H9 (cell line): ENCODE results near the gene DUSP15. TPM values are rescaled to one million over a fixed set of nuclear protein-coding genes. Genes with fewer than 3 reads are reported as not detected.
A peak's percentile ranks its signal among the peaks of the same experiment; 100 is the strongest.

Experiments
- DNase-seq: peaks from one replicate; pipeline ENCODE4 v3.0.0-alpha.2; 2017
- H2AFZ ChIP-seq: one replicate; pipeline ENCODE4 v1.6.1; 2013; ENCODE audit warnings: mild to moderate bottlenecking, low read length, control low read depth, moderate library complexity
- H2AK5ac ChIP-seq: 2 replicates; pipeline ENCODE4 v1.6.1; 2013; ENCODE audit warnings: low read length, control low read depth, mixed read lengths; ENCODE audit not compliant: insufficient read length
- H2BK120ac ChIP-seq: one replicate; pipeline ENCODE4 v1.6.1; 2013; ENCODE audit warnings: low read depth, mild to moderate bottlenecking, low read length, control low read depth, inconsistent platforms; ENCODE audit not compliant: poor library complexity, severe bottlenecking
- H2BK12ac ChIP-seq: 2 replicates; pipeline ENCODE4 v1.6.1; 2013; ENCODE audit warnings: low read length, control low read depth, mixed read lengths, low read depth; ENCODE audit not compliant: insufficient read length
- H2BK15ac ChIP-seq: 2 replicates; pipeline ENCODE4 v1.6.1; 2013; ENCODE audit warnings: low read depth, low read length, control low read depth
- H2BK20ac ChIP-seq: one replicate; pipeline ENCODE4 v1.6.1; 2013; ENCODE audit warnings: low read depth, mild to moderate bottlenecking, low read length, control low read depth, inconsistent platforms; ENCODE audit not compliant: poor library complexity, severe bottlenecking
- H2BK5ac ChIP-seq: 2 replicates; pipeline ENCODE4 v1.6.1; 2013; ENCODE audit warnings: low read length, control low read depth, mixed read lengths; ENCODE audit not compliant: insufficient read length
- H3K14ac ChIP-seq: 2 replicates; pipeline ENCODE4 v1.6.1; 2013; ENCODE audit warnings: low read length, control low read depth; ENCODE audit not compliant: insufficient read depth
- H3K18ac ChIP-seq: 2 replicates; pipeline ENCODE4 v1.6.1; 2013; ENCODE audit warnings: low read depth, mild to moderate bottlenecking, mixed read lengths, low read length, control low read depth; ENCODE audit not compliant: insufficient read length
- H3K23ac ChIP-seq: 2 replicates; pipeline ENCODE4 v1.6.1; 2013; ENCODE audit warnings: low read length, control low read depth, mixed read lengths, low read depth; ENCODE audit not compliant: insufficient read length
- H3K23me2 ChIP-seq: 2 replicates; pipeline ENCODE4 v1.6.1; 2013; ENCODE audit warnings: low read depth, mild to moderate bottlenecking, mixed read lengths, low read length, control low read depth; ENCODE audit not compliant: insufficient read length, poor library complexity, severe bottlenecking
- H3K27ac ChIP-seq: 2 replicates; pipeline ENCODE4 v1.5.1; 2013; ENCODE audit warnings: low read length, control low read depth, mixed read lengths, low read depth; ENCODE audit not compliant: insufficient read length
- H3K27me3 ChIP-seq: 2 replicates; pipeline ENCODE4 v1.6.1; 2013; ENCODE audit warnings: low read length, control low read depth, inconsistent platforms; ENCODE audit not compliant: insufficient read depth
- H3K4ac ChIP-seq: 2 replicates; pipeline ENCODE4 v1.6.1; 2013; ENCODE audit warnings: low read depth, mild to moderate bottlenecking, control low read depth, inconsistent platforms, low read length, moderate library complexity
- H3K4me1 ChIP-seq: 2 replicates; pipeline ENCODE4 v1.6.1; 2013; ENCODE audit warnings: low read length, control low read depth, inconsistent platforms; ENCODE audit not compliant: insufficient read depth
- H3K4me2 ChIP-seq: 2 replicates; pipeline ENCODE4 v1.6.1; 2013; ENCODE audit warnings: low read length, control low read depth, mixed read lengths; ENCODE audit not compliant: insufficient read length, insufficient read depth
- H3K56ac ChIP-seq: 2 replicates; pipeline ENCODE4 v1.6.1; 2013; ENCODE audit warnings: low read depth, mild to moderate bottlenecking, mixed read lengths, low read length, control low read depth; ENCODE audit not compliant: insufficient read length
- H3K79me1 ChIP-seq: 2 replicates; pipeline ENCODE4 v1.6.1; 2013; ENCODE audit warnings: low read depth, mild to moderate bottlenecking, moderate library complexity, low read length, control low read depth, inconsistent platforms; ENCODE audit not compliant: insufficient read depth, poor library complexity, severe bottlenecking
- H3K79me2 ChIP-seq: 2 replicates; pipeline ENCODE4 v1.6.1; 2013; ENCODE audit warnings: low read length, control low read depth, inconsistent platforms; ENCODE audit not compliant: insufficient read depth
- H3K9ac ChIP-seq: 2 replicates; pipeline ENCODE4 v1.6.1; 2013; ENCODE audit warnings: low read length, control low read depth, mixed read lengths; ENCODE audit not compliant: insufficient read length; ENCODE audit errors: extremely low read depth
- H3K9me3 ChIP-seq: one replicate; pipeline ENCODE4 v1.6.1; 2013; ENCODE audit warnings: low read depth, low read length, inconsistent platforms; ENCODE audit not compliant: control insufficient read depth
- H3T11ph ChIP-seq: one replicate; pipeline ENCODE4 v1.6.1; 2013; ENCODE audit warnings: mild to moderate bottlenecking, low read length, control low read depth, inconsistent platforms
- H4K20me1 ChIP-seq: one replicate; pipeline ENCODE4 v1.6.1; 2013; ENCODE audit not compliant: control insufficient read depth, insufficient read length, insufficient read depth
- H4K5ac ChIP-seq: 2 replicates; pipeline ENCODE4 v1.6.1; 2013; ENCODE audit warnings: low read depth, mild to moderate bottlenecking, mixed read lengths, low read length, control low read depth; ENCODE audit not compliant: insufficient read length
- H4K8ac ChIP-seq: replicated peaks from 2 replicates; pipeline ENCODE4 v1.6.1; 2013; ENCODE audit warnings: low read length, control low read depth, mixed read lengths, low read depth; ENCODE audit not compliant: insufficient read length
- H4K91ac ChIP-seq: 2 replicates; pipeline ENCODE4 v1.6.1; 2013; ENCODE audit warnings: low read depth, mild to moderate bottlenecking, moderate library complexity, mixed read lengths, low read length, control low read depth; ENCODE audit not compliant: insufficient read length
- H3K27ac Mint-ChIP-seq, 3 experiments: 2 replicates in 2 of 3; 3 replicates in 1 of 3; pipeline ENCODE4 v1.8.0; 2020 to 2021; ENCODE audit warnings: mixed read lengths in 3 of 3, mild to moderate bottlenecking in 1 of 3, moderate library complexity in 1 of 3
- H3K27me3 Mint-ChIP-seq: 2 replicates; pipeline ENCODE4 v1.8.0; 2021; ENCODE audit warnings: low read depth, mild to moderate bottlenecking, moderate library complexity, mixed read lengths
- H3K36me3 Mint-ChIP-seq, 3 experiments: 2 replicates in 2 of 3; 3 replicates in 1 of 3; pipeline ENCODE4 v1.8.0; 2020 to 2021; ENCODE audit warnings: low read depth in 3 of 3, mixed read lengths in 3 of 3; ENCODE audit not compliant: insufficient read depth in 1 of 3
- H3K4me1 Mint-ChIP-seq, 2 experiments: 2 replicates each; pipeline ENCODE4 v1.8.0; 2020; ENCODE audit warnings: mixed read lengths in 2 of 2
- H3K4me3 Mint-ChIP-seq, 2 experiments: 2 replicates in 1 of 2; 3 replicates in 1 of 2; pipeline ENCODE4 v1.8.0; 2020 to 2021; ENCODE audit warnings: mild to moderate bottlenecking in 2 of 2, mixed read lengths in 2 of 2, moderate library complexity in 1 of 2
- H3K9me3 Mint-ChIP-seq, 2 experiments: 2 replicates in 1 of 2; 3 replicates in 1 of 2; pipeline ENCODE4 v1.8.0; 2020; ENCODE audit warnings: mild to moderate bottlenecking in 2 of 2, mixed read lengths in 2 of 2, moderate library complexity in 1 of 2
- CTCF ChIP-seq: fragments of 200-600 bp; sonication (generic); conservative IDR thresholded peaks from 3 replicates; pipeline ENCODE4 v1.8.0; 2021; ENCODE audit warnings: antibody characterized with exemption, mild to moderate bottlenecking
- WGBS: extraction: QIAGEN DNeasy Blood & Tissue Kit; methylation state at CpG from one replicate; pipeline ENCODE4 v1.1.7; 2013; ENCODE audit warnings: missing lambda C conversion rate, low lambda C conversion rate, mixed read lengths; ENCODE audit not compliant: insufficient read length; ENCODE audit errors: extremely low coverage; 5-methylcytosine and 5-hydroxymethylcytosine counted together
- total RNA-seq: library from RNA; stranded (reverse); gene quantifications from 2 replicates; pipeline ENCODE4 v1.2.1, GENCODE V29; 2021

DUSP15 gene
- total RNA-seq, 1 experiment from 2014 or later, result 5.6 TPM

GRCh38 chr20:31823360-31824124, 46.8 kb downstream of the DUSP15 start:
- Histone ChIP-seq H4K20me1 (no peaks in the 10 kb centered on the region), H3K4me2 (no peak overlapping the region), H4K8ac (no peak overlapping the region), H2BK20ac (no peak overlapping the region), H2AK5ac (no peak overlapping the region), H3K9ac (no peak overlapping the region), H2BK15ac (no peak overlapping the region), H3K27ac (no peak overlapping the region), H3K4ac (no peak overlapping the region), H2BK5ac (no peak overlapping the region), H3K9me3 (no peaks in the 10 kb centered on the region), H4K5ac (no peak overlapping the region), H2AFZ (no peak overlapping the region), H2BK12ac (no peak overlapping the region), H3K56ac (no peak overlapping the region), H3T11ph (no peak overlapping the region), H3K23me2 (no peaks in the 10 kb centered on the region), H3K79me2 (no peaks in the 10 kb centered on the region), H3K4me1 (no peaks in the 10 kb centered on the region), H3K18ac (no peak overlapping the region), H2BK120ac (no peak overlapping the region), H3K23ac (no peak overlapping the region), H3K14ac (no peak overlapping the region; the same call in 1 of the 2 replicates), H3K27me3 (no peaks in the 10 kb centered on the region), H3K79me1 (no peaks in the 10 kb centered on the region), H4K91ac (no peak overlapping the region)
- no peak for TF ChIP-seq CTCF
- Mint-ChIP-seq H3K27ac (peak overlapping the region in 1 of 3 experiments; percentile 71; a peak in 1 of 7 replicates), H3K4me3 (no peak overlapping the region), H3K9me3 (no peaks in the 10 kb centered on the region), H3K27me3 (peaks cover 5% of the 10 kb centered on the region), H3K4me1 (peaks cover 9 to 17% of the 10 kb centered on the region in 2 experiments), H3K36me3 (no peaks in the 10 kb centered on the region)
- WGBS, result no CpG with 5 or more reads among the region's 14 CpGs
- DNase-seq, result no peak
